NCI-H524 (cell line): ENCODE results near the gene CHD3.

Source experiments
- DNase-seq, 2 experiments: peaks; one replicate each; lab custom pipeline; 2025; lab: John Stamatoyannopoulos, UW

Gene CHD3

DNA sequence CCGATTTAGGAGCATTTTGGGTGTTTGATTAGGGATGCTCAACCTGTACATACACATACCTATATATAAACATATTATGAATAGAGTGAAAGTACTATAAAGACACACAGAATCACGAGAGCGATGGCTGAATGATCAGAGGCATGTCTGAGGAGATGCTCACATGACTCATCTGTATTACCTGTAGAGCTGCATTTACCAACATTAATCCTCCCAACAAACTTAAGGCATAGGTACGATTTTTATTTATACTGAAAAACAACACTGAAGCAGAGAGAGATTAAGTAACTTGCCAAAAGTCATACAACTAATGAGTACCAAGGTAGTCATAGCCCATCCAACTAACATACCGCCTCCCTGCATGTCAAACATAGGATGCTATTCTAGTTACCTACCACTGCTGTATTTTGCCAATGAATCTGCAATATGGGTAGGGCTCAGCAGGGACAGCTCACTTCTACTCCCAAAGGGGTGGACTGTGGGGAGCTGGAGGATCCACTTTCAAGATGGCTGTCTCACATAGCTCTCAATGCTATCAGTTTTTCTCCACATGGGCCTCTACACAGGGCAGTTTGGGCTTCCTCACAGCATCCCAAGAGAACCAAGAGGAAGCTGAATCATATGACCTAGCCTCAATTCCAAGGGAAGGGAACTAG is 23.5 kb upstream of the CHD3 start:
- DNase-seq = no peak

DNA sequence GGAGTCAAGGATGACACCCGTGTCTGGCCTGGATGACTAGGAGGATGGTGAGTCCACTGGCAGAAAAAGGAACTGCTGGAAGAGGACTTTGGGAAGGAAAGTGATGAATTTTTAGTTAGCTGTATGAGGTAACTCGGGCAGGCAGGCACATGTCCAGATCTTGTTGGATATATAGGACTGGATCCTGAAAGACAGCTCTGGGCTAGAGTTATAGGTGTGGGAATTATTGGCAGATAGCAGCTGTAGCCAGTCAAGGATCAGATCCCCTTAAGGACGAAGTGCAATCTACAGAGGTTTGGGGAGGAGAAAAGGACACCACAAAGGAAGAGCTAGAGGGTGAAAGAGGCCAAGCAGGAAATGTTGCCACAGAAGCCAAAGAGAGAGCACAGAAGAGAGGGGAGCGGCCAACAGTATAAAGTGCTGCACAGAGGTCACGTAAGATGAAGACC is 20.7 kb upstream of the CHD3 start:
- DNase-seq = no peak

DNA sequence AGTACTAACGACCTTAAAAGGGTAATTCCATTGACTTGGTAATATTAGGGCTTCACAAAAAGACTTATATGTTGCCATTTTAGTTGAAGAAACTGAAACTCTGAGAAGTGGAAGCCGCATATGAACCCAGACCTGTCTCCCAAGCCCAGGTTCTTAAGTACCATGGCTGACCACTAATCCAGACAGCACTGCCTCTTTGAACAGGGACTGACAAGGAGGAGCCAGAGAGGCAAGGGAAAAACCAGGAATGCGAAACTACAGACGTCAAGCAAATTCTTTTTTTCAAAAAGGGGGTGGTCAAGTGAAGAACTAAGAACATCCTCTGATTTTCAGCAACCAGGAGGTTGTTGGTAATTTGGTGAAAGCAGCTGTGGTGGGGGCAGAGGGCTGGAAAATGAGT is 15.5 kb upstream of the CHD3 start:
- DNase-seq = no peak

DNA sequence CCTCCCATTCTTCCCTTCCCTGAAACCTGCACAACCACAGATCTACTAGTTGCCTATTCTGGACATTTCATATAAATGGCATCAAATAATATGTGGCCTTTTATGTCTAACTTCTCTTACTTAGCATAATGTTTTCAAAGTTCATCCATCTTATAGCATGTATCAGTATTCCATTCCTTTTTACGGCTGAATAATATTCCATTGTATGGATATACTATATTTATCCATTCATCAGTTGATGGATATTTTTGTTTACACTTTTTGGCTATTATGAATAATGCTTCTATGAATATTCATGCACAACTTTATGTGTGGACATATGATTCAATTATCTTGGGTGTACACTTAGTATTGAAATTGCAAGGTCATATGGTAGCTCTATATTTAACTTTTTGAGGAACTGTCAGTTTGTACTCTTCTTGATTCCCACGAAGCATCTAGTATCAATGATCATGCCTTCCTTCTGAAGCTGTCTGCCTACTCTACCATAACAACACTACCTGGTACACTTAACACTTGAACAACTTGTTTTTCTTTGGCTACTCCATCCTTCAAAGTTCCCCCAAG is 12.7 kb upstream of the CHD3 start:
- DNase-seq = no peak

DNA sequence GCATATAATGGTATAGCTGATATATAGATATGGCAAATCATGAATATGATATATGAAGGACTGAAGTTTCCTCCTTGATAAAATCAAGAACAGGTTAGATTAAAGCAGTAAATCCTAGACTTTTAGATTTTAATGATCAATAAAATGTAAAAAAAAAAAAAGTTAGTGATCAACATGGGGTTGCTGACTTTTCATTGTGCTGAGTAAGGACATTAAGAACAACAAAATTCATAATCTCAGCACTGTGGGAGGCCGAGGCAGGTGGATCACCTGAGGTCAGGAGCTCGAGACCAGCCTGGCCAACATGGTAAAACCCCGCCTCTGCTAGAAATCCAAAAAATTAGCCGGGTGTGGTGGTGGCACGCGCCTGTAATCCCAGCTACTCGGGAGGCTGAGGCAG is 10.4 kb upstream of the CHD3 start:
- DNase-seq = no peak

DNA sequence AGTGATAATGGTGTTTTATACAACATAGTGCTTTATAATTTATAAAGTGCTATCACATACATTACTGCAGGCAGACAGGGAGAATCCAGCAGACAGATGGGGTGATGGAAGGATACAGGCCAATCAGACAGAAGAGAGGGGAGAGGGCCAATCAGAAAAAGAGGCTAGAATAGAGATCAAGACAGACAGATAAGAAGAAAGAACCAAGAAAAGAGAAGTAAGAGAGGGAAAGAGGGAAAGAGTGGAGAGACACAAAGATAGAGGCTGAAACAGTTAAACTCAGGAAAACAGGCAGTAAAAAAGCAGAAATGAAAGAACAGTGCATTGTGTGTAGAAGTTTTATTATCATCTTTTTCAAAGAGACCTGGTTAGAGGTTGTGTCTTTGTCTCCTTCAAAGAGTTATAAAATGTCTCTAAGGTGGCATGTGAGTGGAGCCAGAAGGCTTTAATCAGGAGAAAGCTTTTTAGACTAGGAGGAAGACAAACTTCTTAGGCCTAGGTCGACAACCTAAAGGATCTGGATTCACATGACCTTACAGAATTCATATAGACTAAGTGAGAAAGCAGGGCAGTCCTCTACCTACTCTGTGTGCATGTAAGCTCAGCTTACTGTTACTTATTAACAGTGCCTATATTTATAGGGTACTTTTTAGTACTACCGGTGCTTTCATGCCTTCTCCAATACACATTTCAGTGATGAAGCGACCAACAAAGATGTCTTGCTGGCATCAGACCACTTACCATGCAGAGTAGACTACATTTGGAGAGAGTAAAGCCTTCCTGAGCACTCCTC is 8.3 kb upstream of the CHD3 start:
- peak in 1 of 2 experiments; percentile 21 for DNase-seq

DNA sequence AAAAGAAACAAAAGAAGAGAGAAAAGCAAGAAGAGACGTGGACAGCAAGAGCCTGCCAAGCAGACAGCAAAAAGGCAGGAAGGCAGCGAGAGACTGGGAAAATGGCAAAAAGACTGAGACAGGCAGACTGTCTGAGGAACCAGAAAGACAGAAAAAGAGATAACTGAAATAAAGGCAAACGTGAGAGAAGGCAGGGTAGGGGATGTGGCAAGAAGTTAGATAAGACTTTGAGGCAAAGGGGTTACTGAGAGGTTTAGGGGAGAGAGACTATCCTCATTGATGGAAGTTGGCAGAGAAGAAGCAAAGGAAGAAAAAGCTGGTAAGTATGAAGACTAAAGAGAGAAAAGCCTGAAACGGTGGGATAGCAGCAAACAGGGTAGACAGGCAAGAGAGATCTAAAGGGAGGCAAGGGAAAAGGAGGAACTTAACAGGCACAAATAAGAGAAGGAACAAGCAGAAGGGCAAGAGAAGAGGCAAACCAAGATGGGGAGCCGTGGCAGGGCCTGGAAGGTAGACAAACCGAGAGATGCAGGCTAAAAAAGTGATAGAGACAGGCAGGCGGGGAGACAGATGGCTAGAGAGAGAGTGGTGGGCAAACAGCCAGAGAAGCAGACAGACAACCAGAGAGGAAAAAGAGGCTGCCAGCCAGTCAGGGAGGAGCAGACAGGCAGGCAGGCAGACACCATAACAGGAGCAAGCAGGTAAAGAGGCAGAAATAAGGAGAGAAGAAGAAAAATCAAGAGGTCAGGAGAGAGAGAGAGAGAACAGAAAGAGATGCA is 7.1 kb upstream of the CHD3 start:
- DNase-seq = peak; percentile 32 to 72

DNA sequence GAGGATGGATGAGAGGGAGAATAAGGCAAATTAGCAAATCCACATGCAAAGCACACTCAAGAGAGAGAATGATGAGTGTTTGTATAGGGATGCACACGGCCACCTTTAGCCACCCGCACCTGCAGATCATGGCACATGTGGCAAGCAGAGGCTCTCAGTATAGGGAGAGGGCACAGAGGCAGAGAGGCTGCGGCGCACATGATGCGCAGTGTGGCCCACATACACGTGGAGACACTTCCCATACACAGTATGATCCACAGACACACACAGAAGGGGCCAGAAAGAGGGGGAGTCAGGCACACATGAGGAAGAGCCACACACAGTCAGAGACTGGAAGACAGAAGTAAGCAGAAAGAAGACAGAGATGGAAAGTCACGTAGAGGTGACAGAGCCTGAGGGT is 6.5 kb upstream of the CHD3 start:
- no peak for DNase-seq

DNA sequence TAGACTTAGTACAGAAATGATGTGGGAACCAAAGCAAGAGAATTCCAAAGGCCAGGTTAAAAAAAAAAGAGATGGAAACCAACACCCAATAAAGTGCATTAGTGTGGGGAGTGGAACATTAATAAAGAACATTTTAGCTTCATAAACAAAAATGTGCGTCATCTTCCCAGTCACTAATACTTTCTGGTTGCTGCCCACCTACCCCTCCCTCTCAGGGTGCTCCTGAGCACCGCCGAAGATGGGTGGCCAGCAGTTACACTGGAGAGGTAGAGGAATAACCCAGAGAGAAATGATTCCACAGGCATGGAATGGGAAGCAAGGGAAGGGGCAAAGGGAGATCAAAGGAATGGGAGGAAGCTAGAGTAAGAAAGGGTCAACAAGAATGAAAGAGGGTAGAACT is 6.0 kb upstream of the CHD3 start:
- DNase-seq = no peak

DNA sequence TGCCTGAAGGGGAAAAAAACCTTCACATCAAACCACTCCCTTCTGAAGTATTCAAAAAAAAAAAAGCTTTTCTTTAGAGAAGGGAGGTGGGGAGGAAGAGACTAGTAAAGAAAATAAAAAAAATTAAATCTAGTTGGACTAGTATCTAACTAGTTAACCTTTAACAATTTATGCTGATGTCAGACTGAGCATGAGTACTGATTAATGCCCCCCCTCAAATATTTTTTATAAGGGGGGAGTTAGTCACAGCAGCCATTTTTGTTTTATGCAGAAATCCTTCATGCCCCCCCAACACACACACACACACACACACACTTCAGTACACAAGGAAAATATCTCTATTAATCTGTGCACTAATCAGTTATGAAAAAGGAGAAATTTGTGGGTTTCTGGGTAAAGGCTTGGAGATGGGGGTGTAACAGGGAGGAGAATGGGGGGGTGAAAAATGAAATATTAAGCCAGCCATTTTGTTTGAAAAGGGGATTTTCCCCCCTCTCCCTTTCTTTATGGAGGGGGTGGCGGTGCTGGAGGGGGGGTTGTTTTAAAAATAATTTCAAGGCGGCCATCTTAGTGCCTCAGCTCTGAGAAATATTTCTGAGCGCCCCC is 4.7 kb upstream of the CHD3 start:
- DNase-seq = peak in 1 of 2 experiments; percentile 31

DNA sequence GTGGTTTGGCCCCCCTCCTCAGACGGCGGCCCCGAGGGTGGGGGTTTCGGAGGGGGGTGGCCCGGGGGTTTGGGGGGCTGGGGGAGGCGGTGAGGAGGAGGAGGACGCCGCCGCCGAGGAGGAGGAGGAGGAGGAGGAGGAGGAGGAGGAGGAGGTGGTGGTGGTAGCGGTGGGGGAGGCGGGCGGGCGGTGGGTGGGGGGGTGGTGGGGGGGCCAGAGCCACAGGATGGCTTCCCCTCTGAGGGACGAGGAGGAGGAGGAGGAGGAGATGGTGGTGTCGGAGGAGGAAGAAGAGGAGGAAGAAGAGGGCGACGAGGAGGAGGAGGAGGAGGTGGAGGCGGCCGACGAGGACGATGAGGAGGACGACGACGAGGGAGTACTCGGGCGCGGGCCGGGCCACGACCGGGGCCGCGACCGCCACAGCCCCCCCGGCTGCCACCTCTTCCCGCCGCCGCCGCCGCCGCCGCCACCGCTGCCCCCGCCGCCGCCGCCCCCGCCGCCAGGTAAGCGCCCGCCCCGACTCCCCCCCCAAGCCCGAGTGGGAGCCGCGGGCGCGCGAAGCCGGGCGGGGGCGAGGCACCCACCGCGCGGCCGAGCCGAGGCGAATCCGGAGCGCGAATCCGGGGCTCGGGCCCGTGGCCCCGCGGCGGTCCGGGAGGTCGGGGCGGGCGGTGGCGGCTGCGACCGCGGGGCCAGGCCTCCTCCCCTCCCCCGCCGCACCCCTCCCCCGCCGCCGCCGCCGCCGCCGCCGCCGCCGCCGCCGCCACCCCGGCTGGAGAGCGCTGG is 3.8 kb upstream of the CHD3 start:
- DNase-seq = no peak

DNA sequence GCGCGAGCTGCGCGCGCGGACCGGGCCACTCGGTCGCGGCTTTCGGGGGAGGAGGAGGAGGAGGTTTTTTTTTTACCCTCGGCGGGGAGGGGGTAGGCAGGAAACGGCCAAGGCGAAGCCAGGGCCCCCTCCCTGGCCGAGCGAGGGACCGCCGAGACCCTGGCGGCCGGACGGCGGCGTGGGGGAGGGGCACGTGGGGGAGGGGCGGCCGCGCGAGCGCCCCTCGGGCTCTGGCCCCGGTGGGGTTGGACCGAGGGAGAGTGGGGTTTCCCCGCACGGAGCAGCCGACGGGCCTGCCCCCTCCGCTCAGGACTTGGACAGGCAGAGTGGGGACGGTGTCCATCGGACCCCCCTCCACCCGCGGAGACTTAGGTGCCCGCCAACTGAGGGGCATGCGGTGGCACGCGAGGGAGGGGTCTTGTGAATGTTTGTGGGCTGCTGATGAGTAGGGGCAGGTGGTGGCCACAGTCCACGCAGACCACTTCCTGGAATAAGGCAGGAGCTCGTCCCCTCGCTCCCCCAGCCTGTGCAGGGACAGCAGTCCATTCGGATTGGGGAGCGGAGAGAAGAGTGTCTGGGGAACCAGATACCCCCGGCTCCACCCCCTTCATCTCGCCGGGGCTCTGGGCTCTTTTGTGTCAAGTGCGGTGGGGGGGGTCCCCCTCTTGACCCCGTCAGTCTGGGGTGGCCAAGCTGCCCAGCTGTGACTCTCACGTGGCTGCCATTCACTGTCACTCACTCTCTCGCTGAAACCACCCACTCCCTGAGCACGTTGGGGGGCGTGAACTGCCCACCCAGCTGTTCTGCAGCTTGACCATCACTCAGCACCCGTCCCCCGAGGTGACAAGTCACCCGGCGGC is 3.0 kb upstream of the CHD3 start:
- DNase-seq = peak; percentile 13 to 51

DNA sequence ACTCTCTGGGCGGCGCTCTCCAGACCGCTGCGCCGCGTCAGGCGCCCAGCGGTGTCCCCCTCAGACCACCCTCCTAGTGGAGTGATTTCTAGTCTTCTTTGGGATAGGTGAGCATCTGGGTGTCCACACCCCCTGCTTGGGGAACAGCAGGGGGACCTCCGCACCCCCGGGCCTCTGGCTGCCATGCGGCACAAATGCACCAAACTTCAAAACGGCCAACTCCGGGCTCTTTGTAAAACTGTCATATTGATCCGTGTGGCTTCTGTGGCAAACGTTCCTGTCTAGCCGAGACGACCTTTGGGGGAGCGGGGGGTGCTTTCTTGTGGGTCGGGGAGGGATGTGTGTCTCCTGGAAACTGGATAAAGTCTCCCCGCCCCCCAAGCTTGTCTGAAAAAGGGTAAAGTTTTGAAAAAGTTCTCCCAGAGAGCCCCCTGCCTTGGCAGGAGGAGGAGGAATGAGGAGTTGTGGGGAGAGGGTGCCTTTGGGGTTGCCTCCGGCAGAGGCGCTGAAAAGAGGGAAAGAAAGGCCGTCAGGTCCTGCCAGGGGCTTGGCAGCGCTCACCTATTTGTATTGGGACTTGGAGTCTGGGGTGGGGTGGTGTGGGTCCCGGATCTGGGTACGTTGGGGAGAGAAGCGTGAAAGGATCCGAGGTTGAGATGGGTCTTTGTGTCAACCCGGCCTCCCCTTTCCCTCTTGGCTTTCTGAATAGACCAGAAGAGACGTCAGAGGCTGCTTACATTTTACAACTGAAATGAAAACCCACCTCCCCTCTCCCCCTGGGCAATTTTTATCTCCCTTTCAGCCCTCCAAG is 2.2 kb upstream of the CHD3 start:
- DNase-seq = peak in 1 of 2 experiments; percentile 16

DNA sequence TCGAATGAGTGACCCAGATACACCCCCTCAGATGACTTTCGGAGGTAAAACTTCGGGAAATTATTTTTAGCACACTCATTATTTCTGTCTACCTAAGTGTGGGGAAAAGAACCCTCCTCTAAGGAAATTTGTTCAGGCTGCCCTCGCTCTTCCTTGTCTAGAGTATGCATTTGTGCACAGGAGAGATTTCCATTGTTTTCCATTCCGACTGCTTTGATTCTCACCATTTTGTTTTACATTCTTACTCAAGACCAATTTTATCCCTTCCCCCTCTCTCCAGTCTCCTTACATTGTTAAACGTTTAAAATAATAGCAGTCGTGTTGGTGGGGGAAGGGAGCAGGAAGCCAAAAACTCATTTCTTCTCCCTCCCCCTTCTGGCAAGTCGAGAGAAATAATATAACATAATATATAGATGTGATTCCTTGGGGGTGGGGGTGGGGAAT is 1.5 kb upstream of the CHD3 start:
- no peak for DNase-seq

DNA sequence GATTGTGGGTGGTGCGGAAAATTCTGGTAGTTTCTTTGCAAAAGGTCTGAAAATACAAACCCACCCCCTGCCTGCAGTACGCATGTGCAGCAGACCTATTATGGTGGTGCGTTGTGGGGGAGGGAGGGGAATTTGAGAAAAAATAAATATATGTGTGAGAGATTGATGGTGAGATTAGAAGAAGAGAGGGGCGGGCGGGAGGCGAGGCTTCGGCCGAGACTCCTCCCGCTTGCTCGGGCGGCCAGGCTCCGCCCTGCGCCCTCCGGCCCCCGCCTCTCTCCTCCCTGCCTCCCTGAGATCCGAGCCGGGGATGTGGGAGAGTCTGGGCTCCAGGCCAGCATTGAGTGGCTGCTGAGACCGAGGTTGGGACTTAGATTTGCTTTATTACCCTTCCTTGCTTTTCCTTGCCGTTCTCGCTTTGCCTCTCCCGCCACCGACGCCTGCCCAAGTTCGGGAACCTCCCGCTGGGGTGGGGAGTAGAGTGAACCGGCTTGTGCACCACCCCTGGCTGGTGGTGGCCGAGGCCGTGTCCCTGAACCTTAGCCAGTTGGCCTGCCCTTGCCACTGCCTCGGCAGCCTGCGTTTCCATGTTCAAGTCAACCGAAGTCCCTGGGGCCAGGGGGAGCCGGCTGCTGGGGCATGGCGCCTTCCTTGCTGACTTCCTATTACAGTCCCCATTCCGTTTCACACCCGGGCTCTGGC is 956 bp upstream of the CHD3 start:
- DNase-seq = peak; percentile 80 to 84

DNA sequence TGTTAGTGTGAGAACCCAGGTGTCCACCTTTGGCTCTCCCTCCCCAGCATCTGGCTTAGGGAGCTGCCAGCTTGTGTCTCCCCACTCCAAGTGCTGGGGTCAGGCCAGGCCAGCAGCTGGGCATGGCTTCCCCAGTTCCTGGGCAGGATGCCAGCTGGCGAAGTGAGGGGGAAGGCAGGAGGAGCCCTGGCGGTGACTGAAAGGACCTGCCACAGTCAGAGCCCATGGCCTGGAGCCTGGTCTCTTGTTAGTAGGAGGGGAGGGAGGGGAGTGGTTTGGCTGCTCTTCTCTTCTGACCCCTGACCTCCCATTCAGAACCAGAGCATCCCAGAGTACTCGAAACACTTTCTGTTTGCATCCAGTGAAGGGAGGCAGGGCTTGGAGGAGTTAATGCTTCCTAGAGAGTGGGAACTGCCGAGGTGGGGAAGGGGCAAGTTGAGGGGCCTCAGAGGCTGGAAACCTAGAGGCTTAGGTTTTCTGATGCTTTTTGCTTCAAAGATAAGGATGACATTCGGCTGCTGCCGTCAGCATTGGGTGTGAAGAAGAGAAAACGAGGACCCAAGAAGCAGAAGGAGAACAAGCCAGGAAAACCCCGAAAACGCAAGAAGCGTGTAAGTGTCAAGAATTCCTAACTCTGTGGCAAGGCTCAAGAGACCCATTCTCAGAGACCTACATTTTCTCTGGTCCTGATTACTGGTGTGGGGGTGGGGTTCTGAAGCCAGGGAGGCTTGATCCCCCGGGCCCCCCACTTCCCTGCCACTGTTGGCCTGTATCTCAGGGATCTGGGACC is 772 bp downstream of the CHD3 start:
- DNase-seq = peak; percentile 83 to 90

DNA sequence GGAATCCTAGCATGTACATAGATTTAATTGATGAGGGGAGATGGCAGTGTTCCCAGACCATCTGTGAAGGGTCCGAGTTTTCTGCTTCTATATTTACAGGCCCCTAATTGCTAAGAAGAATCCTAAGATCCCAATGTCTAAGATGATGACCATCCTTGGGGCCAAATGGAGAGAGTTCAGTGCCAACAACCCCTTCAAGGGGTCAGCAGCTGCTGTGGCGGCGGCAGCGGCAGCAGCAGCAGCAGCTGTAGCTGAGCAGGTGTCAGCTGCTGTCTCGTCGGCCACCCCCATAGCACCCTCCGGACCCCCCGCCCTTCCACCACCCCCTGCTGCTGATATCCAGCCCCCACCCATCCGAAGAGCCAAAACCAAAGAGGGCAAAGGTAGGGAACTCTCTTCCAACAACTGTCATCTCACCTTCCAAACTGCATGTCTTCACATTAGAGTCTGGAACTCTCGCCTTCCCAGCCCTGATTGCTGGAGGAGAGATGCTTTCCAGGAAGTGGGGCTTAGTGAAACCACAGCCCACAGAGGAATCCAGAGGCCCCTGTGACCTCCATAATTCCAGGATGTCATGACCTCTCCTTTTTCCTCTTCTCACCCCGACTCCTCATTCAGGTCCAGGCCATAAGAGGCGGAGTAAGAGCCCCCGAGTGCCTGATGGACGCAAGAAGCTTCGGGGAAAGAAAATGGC is 4.7 kb downstream of the CHD3 start:
- peak in 1 of 2 experiments; percentile 22 for DNase-seq
